ENCODE data around the gene CCDC73. TPM values are rescaled to one million over a fixed set of nuclear protein-coding genes. Genes with fewer than 3 reads are reported as not detected.

The CCDC73 gene
- polyA plus RNA-seq, 1 donor: 0.05 TPM

Other genes with a start within 250 kb of the CCDC73 start
- 355 TPM for gene EIF3M, start 210.8 kb downstream of the CCDC73 start, polyA plus RNA-seq (ENCODE audit: insufficient read length)
- gene PRRG4, start 35.3 kb upstream of the CCDC73 start, polyA plus RNA-seq (ENCODE audit: insufficient read length): 0.11 TPM
- gene QSER1, start 98.1 kb upstream of the CCDC73 start, polyA plus RNA-seq (ENCODE audit: insufficient read length): 18.9 TPM
- gene DEPDC7, start 221.2 kb upstream of the CCDC73 start, polyA plus RNA-seq (ENCODE audit: insufficient read length): 17.7 TPM
- gene TCP11L1, start 244.9 kb upstream of the CCDC73 start, polyA plus RNA-seq (ENCODE audit: insufficient read length): 12.0 TPM